ENCODE results near the gene UCHL3.

- TF ChIP-seq CTCF (IDR thresholded peaks at IDR 0.05), result no peak
- no peak for TF ChIP-seq POLR2AphosphoS5 (IDR thresholded peaks at IDR 0.05)
- no peak for TF ChIP-seq POLR2A (IDR thresholded peaks at IDR 0.05)
These were observed 57.9 kb downstream of the UCHL3 start for GRCh38 chr13:75607447-75607846.
